ENCODE results near the gene PHACTR1. TPM values are rescaled to one million over a fixed set of nuclear protein-coding genes. Genes with fewer than 3 reads are reported as not detected.
A peak's percentile ranks its signal among the peaks of the same experiment; 100 is the strongest.

PHACTR1 gene
- polyA plus RNA-seq, 1 of the 3 experiments (the other 2 are of a cell fraction), result 0.12 TPM

- TF ChIP-seq, protein P1, sequence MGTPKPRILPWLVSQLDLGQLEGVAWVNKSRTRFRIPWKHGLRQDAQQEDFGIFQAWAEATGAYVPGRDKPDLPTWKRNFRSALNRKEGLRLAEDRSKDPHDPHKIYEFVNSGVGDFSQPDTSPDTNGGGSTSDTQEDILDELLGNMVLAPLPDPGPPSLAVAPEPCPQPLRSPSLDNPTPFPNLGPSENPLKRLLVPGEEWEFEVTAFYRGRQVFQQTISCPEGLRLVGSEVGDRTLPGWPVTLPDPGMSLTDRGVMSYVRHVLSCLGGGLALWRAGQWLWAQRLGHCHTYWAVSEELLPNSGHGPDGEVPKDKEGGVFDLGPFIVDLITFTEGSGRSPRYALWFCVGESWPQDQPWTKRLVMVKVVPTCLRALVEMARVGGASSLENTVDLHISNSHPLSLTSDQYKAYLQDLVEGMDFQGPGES (IDR thresholded peaks at IDR 0.05; ENCODE audit: low read depth, low read length), result no peak
- TF ChIP-seq, protein P2, sequence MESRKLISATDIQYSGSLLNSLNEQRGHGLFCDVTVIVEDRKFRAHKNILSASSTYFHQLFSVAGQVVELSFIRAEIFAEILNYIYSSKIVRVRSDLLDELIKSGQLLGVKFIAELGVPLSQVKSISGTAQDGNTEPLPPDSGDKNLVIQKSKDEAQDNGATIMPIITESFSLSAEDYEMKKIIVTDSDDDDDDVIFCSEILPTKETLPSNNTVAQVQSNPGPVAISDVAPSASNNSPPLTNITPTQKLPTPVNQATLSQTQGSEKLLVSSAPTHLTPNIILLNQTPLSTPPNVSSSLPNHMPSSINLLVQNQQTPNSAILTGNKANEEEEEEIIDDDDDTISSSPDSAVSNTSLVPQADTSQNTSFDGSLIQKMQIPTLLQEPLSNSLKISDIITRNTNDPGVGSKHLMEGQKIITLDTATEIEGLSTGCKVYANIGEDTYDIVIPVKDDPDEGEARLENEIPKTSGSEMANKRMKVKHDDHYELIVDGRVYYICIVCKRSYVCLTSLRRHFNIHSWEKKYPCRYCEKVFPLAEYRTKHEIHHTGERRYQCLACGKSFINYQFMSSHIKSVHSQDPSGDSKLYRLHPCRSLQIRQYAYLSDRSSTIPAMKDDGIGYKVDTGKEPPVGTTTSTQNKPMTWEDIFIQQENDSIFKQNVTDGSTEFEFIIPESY (IDR thresholded peaks at IDR 0.05; ENCODE audit: borderline replicate concordance, low read depth), result no peak
- TF ChIP-seq MEF2A (IDR thresholded peaks at IDR 0.05; ENCODE audit: borderline replicate concordance, low read depth) (no peak), EP300 (IDR thresholded peaks at IDR 0.05; ENCODE audit: borderline replicate concordance in 1 of 2, low read depth in 1 of 2, low read length in 1 of 2) (no peak), SIN3A (IDR thresholded peaks at IDR 0.05; ENCODE audit: borderline replicate concordance, low read depth, low read length) (no peak)
Measured at GRCh38 chr6:13216236-13217014, 499.9 kb downstream of the PHACTR1 start (continued).

- CTCF ChIA-PET, result interaction anchor here (0.6 kb wide), 1 partner anchor 22 kb away, joined by 4 read pairs; no protein-coding TSS in a partner anchor
- no peaks in the 10 kb centered on the region for H3K79me2 ChIP-seq (ENCODE audit: insufficient read depth)
Measured at GRCh38 chr6:13217206-13217905, 500.8 kb downstream of the PHACTR1 start.

DNA sequence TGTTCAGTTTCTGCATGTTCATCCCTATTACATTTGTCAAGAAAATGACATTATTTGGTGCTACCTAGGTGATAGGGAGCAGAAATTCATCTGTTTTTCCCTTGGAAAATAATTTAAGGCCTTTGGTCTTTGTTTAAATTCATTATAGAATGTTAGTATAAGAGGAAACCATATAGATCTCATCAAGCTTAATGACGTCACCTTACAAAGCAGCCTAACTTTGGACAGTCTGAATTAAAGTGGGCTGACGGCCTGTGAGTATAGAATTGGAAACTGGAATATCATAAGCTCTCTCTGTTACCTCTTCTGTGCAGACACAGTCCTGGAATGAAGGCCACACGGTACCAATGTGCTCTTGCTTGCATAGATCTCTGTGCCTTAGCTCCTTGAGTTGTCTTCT, 503.7 kb downstream of the PHACTR1 start:
- no peak overlapping the region for H2AFZ ChIP-seq (ENCODE audit: low read depth)
- H3K9me3 ChIP-seq, result no peaks in the 10 kb centered on the region
- no peak overlapping the region for H3K9ac ChIP-seq
- H3K9me2 ChIP-seq, result no peaks in the 10 kb centered on the region
- peaks cover 4 to 9% of the 10 kb centered on the region in 2 experiments; a peak in 2 of 4 replicates for H3K4me1 ChIP-seq (ENCODE audit: control insufficient read depth in 1 of 2, insufficient read depth in 2 of 2, low read depth in 1 of 2, low read length in 1 of 2)
- no peaks in the 10 kb centered on the region for H4K20me1 ChIP-seq (ENCODE audit: insufficient read depth)
- POLR2A ChIA-PET, result no interaction called here
- no peak for DNase-seq
- H3K4me2 ChIP-seq, result no peak overlapping the region
- H3F3A ChIP-seq (replicated peaks; ENCODE audit: insufficient read depth), result no peaks in the 10 kb centered on the region
- CTCF ChIA-PET, result no interaction called here
- no peaks in the 10 kb centered on the region for H3K79me2 ChIP-seq (ENCODE audit: insufficient read depth)
- no peak overlapping the region for H3K27ac ChIP-seq (ENCODE audit: low read depth in 2 of 2, low read length in 1 of 2)
- no peaks in the 10 kb centered on the region for H3K36me3 ChIP-seq (replicated peaks in 1 of 2; ENCODE audit: control insufficient read depth in 1 of 2, insufficient read depth in 2 of 2, low read length in 1 of 2)
- WGBS (ENCODE audit: low lambda C conversion rate), result 31% methylated on average over 3 of the region's 3 CpGs
- H3K4me3 ChIP-seq (ENCODE audit: low read depth in 2 of 2, low read length in 1 of 2), result no peak overlapping the region
- H3K27me3 ChIP-seq (ENCODE audit: insufficient read depth), result no peaks in the 10 kb centered on the region
- TF ChIP-seq, protein P3, sequence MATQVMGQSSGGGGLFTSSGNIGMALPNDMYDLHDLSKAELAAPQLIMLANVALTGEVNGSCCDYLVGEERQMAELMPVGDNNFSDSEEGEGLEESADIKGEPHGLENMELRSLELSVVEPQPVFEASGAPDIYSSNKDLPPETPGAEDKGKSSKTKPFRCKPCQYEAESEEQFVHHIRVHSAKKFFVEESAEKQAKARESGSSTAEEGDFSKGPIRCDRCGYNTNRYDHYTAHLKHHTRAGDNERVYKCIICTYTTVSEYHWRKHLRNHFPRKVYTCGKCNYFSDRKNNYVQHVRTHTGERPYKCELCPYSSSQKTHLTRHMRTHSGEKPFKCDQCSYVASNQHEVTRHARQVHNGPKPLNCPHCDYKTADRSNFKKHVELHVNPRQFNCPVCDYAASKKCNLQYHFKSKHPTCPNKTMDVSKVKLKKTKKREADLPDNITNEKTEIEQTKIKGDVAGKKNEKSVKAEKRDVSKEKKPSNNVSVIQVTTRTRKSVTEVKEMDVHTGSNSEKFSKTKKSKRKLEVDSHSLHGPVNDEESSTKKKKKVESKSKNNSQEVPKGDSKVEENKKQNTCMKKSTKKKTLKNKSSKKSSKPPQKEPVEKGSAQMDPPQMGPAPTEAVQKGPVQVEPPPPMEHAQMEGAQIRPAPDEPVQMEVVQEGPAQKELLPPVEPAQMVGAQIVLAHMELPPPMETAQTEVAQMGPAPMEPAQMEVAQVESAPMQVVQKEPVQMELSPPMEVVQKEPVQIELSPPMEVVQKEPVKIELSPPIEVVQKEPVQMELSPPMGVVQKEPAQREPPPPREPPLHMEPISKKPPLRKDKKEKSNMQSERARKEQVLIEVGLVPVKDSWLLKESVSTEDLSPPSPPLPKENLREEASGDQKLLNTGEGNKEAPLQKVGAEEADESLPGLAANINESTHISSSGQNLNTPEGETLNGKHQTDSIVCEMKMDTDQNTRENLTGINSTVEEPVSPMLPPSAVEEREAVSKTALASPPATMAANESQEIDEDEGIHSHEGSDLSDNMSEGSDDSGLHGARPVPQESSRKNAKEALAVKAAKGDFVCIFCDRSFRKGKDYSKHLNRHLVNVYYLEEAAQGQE (IDR thresholded peaks at IDR 0.05; ENCODE audit: low read depth, low read length), result no peak
- TF ChIP-seq TCF12 (IDR thresholded peaks at IDR 0.05) (no peak), EP300 (IDR thresholded peaks at IDR 0.05; ENCODE audit: borderline replicate concordance in 1 of 2, low read depth in 1 of 2, low read length in 1 of 2) (no peak), MXI1 (IDR thresholded peaks at IDR 0.05; ENCODE audit: low read depth, low read length) (no peak), NRF1 (IDR thresholded peaks at IDR 0.05; ENCODE audit: low read depth, low read length) (no peak), RXRA (IDR thresholded peaks at IDR 0.05; ENCODE audit: borderline replicate concordance, low read depth) (no peak), TAF1 (IDR thresholded peaks at IDR 0.05; ENCODE audit: borderline replicate concordance, low read depth, low read length) (no peak), FOXM1 (IDR thresholded peaks at IDR 0.05; ENCODE audit: low read depth) (no peak)
- TF ChIP-seq, protein P1 (IDR thresholded peaks at IDR 0.05; ENCODE audit: low read depth, low read length), result no peak
- TF ChIP-seq, protein P4, sequence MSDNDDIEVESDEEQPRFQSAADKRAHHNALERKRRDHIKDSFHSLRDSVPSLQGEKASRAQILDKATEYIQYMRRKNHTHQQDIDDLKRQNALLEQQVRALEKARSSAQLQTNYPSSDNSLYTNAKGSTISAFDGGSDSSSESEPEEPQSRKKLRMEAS (IDR thresholded peaks at IDR 0.05; ENCODE audit: low read depth), result no peak

More at GRCh38 chr6:13217206-13217905, 500.8 kb downstream of the PHACTR1 start:
- H3K4me1 ChIP-seq (ENCODE audit: control insufficient read depth in 1 of 2, insufficient read depth in 2 of 2, low read depth in 1 of 2, low read length in 1 of 2), result peaks cover 4 to 9% of the 10 kb centered on the region in 2 experiments; a peak in 2 of 4 replicates
- no peaks in the 10 kb centered on the region for H3F3A ChIP-seq (replicated peaks; ENCODE audit: insufficient read depth)
- H4K20me1 ChIP-seq (ENCODE audit: insufficient read depth), result no peaks in the 10 kb centered on the region
- no peak overlapping the region for H3K9ac ChIP-seq
- H3K4me2 ChIP-seq, result peak overlapping the region; percentile 40; the same call in 1 of the 2 replicates
- TF ChIP-seq GATA2 (CRISPR knock-in tag; IDR thresholded peaks at IDR 0.05) (no peak), TEAD4 (IDR thresholded peaks at IDR 0.05; ENCODE audit: borderline replicate concordance, insufficient read depth) (no peak)
- POLR2A ChIA-PET, result no interaction called here
- H3K27ac ChIP-seq (ENCODE audit: low read depth in 2 of 2, low read length in 1 of 2), result no peak overlapping the region; a peak in 1 of 4 replicates
- H3K9me2 ChIP-seq, result no peaks in the 10 kb centered on the region
- H3K36me3 ChIP-seq (replicated peaks in 1 of 2; ENCODE audit: control insufficient read depth in 1 of 2, insufficient read depth in 2 of 2, low read length in 1 of 2), result no peaks in the 10 kb centered on the region
- no peaks in the 10 kb centered on the region for H3K27me3 ChIP-seq (ENCODE audit: insufficient read depth)
- no peak overlapping the region; the same call in 1 of the 2 replicates for H2AFZ ChIP-seq (ENCODE audit: low read depth)
- H3K9me3 ChIP-seq, result no peaks in the 10 kb centered on the region
- no peak for DNase-seq
- no peak overlapping the region for H3K4me3 ChIP-seq (ENCODE audit: low read depth in 2 of 2, low read length in 1 of 2)
- WGBS (ENCODE audit: low lambda C conversion rate), result 42% methylated on average over 4 of the region's 4 CpGs

Measured in SK-N-SH (cell line).